Left renal cortex interstitium (tissue), 4 donors: ENCODE results near the gene LUM. TPM values are rescaled to one million over a fixed set of nuclear protein-coding genes. Genes with fewer than 3 reads are reported as not detected.

Source experiments
- DNase-seq, 4 donors: peaks; one replicate each; pipeline ENCODE4 v3.0.0-alpha.2; 2013; ENCODE audit warnings: low read depth in 4 of 4, low spot score in 2 of 4, missing footprints in 1 of 4
- polyA plus RNA-seq, 4 donors: library from polyadenylated mRNA; unstranded; fragments of 120-200 nt; gene quantifications; one replicate each; pipeline ENCODE4 v1.2.1, GENCODE V29; 2013; ENCODE audit not compliant: insufficient read length in 4 of 4

The LUM gene, protein sequence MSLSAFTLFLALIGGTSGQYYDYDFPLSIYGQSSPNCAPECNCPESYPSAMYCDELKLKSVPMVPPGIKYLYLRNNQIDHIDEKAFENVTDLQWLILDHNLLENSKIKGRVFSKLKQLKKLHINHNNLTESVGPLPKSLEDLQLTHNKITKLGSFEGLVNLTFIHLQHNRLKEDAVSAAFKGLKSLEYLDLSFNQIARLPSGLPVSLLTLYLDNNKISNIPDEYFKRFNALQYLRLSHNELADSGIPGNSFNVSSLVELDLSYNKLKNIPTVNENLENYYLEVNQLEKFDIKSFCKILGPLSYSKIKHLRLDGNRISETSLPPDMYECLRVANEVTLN
- polyA plus RNA-seq, result 10 to 100 TPM; 34.2 to 87.5 (median 61.1) TPM

DNA sequence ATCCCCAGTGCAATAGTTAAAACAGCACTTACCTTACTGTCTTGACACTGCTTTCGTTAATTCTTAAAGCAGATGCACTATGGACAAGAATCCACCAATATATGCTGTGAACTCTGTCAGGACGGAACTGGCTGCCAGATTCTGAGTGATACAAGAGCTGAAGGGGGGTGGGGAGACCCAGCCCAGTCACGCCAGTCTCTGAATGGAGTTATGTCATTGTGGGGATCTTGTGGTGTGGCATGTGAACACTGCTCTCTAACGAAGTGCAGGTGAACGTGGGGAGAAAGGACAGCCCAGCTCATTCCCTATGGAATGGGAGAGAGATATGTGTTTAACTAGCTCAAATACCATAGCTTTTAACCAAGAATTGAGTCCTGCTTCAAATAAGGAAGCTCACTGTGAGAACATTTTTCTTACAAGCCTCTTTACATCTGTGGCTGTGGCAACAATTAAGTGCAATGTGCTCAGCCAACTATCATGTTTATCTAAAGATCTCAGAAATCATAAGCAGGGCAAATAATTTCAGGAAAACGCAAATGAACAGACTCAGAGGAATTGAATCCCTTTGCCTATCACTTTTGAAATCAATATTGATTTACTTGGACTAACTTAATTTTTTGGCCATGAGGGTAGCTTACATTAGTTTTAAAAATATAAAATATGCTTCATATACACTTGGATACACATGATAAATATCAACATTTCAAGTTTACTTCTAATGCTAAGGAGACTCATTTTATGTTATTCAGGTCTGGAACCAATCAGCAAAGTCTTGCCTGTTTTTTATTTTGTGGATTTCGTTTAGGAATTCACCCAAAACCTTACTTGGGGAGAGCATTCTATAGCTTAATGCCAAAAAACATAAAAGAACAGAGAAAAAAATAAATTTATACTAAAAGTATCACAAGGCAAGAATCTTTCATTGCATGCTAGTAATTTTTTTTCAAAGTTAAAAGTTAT, at the start of gene LUM:
Gene LUM (minus strand): TSS at position 129 of the 960 bp plus-strand sequence. CDS start 2,515 bp downstream, outside the sequence.
- DNase-seq, result no peak

DNA sequence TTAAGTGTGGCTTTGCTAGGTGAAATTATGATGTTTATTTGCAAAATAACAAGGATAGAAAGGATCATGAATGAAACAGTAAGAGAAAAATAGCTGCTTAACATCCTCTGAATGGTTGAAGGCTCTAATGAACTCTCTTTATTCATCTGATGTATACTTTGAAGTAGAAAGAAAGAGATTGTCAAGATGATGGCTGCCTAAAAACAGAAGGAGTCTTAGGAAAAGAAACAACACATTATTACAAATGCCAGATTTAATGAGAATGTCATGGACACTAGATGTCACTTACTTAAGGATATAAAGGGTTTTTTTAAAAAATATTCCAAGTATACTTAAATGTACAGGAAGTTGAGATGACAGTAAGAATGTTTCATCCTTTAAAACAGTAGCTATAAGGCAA, 49.7 kb upstream of the LUM start:
- DNase-seq, result no peak

DNA sequence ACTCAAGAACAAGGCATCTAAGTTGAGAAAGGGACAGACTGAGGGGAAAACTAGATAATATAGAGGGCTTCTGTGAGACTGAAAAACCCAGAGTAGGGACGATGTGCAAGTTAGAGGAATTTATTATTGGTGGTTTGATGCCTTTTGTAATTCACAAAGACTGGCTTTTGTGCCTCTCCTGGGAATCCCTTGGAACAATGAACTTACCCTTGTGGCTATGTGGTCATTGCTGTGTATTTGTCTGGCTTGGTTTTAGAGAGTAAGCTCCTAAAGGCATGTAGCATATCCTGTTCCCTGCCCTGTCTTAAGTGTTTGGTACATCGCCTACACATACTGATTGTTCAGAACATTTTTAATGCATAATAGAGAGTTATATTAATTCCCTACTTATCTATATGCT, 44.7 kb upstream of the LUM start:
- no peak for DNase-seq

DNA sequence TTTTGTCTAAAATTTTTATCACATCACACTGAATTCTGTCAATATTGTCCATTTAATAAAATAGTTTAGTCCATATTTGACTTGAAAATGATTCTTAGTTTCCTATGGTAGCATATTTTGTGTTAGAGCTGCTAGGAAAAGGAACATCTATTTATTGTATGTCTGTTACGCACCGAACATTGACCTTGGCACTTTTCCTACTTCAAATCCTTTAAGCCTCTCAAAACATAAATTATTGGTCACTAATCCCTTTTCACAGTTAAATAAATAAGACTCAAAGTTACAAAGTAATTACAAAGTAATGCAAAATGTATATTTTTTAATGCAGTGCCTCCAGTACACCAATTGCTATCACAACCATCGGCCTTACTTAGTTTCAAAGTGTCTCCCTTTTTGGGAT, 42.8 kb upstream of the LUM start:
- DNase-seq, result no peak

DNA sequence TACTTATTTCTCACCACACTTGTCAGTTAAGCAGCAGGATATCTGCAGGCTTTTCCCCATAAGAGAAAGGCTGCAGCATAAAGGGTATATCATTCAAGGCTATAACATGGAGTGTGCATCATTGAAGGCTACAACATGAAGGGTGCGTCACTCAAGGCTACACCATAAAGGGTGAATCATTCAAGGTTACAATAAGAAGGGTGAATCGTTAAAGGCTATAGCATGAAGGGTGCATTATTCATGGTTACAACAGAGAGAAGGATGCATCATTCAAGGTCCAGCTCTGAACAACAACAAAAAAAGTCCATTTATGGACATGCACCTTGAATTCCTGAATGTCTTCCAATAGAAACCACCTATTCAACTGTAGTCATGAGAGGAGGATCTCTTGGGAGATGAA, 32.8 kb upstream of the LUM start:
- no peak for DNase-seq

DNA sequence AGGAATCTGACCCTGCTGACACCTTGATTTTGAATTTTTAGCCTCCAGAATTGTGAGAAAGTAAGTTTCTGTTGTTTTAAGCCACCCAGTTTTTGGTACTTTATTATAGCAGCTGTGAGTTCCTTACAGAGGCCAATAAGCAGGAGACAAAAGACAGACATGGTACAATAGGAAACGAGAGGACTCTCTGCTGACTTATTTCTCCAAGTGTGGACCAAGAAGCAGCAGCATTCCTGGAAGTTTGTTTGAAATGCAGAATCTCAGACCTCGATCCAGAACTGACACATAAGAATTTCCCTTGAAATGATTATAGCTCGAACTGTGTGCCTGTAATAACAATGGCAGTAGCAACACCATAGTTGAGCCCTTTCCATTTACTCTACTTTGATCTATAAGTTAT, 31.9 kb upstream of the LUM start:
- DNase-seq, result no peak

DNA sequence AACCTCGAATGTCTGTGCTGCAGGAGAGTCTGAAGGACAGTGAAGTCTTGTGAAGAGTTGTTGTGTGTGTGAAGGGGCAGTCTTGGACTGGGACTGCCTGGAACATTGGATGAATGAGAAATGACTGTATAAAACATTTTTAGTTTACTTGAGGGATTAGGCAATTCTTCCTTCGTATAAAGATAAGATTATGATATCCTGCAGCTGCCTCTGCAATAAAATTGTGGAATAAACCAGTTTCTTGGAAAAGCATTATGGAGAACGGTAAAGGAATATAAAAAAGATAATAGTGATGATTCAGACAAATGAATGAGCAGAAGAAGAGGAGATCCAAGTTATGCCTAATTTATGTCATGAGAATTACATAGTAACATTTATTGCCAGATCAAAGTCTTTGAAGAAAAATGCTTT, 30.9 kb upstream of the LUM start:
- no peak for DNase-seq

DNA sequence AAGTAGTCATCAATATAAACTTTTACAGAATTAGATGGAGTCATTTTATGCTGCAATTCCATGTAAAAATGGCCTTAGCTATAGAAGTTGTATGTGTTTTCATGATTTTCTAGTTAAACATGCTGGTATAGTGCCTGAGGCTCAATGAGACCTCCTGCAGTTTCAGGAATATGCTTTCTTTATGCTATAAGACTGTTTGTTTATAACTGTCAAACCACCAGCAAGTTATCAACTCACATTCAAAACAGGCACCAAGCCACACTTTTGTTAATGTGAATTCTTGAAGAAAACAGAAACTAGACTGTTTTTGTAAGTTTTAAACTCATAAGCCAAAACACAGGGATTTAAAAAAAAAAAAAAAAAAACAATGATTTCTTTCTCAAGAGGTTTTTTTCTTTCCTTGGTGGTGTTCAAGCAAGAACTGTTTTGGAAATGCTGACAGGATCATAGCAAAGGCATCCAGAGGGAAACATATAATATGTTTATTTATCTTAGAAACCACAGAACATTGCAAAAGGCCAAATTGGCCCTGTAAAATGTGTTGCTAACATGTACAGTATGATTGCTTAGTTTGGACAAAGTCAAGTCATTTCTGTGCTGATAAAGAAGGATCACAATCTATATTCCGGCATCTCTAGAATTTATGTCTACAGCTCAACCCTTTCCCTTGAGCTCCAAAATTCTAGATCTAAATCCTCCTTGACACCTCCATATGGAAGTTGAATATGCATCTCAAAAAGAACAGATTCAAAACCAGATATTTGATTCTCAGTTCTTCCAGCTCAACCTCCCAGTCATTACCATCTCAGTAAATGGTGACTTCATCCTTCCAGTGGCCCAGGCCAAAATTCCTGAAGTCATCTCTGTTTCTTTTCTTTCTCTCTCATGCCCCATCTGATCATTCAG, 29.0 kb upstream of the LUM start:
- DNase-seq, result no peak

DNA sequence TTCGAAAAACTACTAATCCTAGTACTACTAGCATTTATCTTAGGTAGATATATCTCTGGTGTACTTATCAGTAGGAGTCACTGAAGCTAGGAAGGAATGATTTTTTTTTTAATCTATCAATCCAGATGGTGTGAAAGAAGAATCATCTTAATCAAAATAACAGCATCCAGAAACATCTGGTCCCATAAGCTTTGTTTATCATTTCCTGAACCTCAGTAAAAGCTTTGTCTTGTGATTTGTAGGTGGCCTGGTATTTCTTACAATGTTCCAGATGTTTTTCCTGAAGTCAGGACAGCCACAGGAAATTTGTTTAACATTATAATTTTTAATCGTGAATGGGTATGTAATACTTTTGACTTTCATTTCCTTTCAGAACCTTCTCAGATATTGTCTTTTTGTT, 28.0 kb upstream of the LUM start:
- DNase-seq, result no peak

DNA sequence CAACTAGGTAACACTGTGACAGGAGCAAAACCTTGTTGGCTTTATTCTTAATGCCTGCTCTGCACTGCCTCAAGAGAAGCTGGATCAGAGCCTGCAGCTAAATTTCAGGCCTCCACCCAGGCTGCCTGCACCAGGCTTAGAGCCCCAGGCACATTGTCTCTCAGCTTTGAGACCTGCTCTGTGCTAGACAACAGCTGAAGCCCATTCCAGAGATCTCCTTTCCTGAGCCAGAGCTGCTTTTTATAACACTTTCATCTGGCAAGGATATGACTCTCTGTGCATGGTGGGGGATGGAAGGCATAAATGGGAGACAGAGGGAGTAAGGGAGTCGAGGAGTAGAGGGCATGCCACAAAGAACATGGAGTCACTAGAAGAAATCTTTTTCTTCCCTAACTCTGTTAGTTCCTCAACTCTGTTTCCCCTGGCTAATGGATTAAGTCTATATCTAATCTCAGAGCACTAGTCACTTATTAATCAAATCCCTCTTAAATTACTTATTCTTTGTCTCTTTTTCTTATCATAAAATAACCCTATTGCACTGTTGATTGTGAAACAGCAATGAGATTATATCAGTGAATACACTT, 27.1 kb upstream of the LUM start:
- DNase-seq, result no peak

DNA sequence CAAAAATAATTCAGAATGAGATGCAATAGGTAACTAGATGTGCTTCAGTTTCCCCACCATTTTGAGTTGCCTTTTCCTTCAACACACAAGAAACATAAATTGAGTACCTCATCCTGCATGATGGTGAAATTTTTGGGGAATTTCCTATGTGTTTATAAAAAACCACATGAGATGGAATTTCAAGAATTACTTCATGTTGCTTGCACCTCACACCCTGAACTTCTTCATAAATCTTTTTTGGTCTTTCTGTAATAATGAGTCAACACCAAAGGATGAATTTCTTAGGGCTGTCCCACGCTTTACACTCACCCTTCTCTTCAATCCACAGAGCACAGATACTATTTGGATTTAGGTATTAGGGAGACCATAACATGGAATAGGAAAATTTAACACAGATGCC, 22.6 kb upstream of the LUM start:
- DNase-seq, result no peak

DNA sequence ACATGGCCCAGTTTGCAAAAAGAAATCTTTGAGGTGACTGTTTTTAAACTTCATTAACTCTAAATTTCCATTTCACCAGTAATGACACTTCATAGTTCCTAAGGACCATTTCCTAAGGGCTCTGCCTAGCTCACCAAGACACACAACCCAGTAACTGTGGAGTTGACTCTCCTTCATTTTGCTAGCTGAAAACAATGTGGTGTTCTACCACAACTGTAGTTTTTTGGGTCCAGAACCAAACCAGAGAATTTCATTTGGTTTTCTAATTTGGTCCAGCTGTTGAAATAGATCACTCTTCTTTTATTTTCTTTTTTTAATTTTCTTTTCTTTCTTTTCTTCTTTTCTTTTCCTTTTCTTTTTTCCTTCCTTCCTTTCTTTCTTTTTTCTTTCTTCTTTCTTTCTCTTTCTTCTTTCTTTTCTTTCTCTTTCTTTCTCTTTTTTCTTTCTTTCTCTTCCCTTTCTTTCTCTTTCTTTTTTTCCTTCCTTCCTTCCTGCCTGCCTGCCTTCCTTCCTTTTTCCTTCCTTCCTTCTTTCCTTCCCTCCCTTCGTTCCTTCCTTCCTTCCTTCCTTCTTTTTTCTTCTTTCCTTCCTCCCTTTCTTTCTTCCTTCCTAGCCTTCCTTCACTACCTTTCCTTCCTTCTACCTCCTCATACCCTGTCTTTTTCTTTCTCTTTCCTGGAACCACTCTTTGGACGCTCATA, 18.5 kb upstream of the LUM start:
- no peak for DNase-seq

DNA sequence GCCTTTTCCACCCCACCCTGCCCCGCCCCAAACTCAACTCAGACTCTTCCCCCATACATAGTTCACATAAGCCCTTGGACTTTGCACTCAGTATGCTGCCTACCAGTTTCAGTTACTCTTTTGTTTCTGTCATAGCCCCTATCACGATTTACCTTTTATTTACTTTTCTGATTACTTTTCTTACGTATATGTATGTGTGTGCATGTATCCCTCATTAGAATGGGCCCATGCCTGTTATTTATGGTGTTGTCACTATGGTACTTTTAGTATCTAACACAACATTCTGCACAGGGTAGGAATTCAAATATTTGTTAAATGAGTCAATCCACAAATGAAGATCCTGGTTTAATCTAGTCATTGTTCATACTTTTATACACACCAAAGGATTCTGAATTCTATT, 16.5 kb upstream of the LUM start:
- no peak for DNase-seq

DNA sequence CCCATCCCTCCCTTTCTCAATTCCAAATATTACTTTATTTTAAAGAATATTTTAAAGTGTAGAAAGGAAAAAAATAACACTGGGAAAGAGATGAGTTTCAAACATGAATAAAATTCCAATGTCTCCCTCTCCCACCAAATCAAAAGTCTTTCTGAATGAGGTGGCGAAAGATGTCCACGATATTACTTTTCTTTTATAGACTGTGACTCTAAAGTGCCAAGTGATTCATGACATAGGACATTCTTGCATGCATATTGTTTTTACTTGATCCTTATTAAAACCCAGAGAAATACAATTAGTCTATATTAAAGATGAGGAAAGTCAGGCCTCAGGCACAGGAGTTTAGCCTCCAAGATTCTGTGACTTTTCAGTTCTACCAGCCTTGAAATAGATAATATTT, 16.0 kb upstream of the LUM start:
- DNase-seq, result no peak

DNA sequence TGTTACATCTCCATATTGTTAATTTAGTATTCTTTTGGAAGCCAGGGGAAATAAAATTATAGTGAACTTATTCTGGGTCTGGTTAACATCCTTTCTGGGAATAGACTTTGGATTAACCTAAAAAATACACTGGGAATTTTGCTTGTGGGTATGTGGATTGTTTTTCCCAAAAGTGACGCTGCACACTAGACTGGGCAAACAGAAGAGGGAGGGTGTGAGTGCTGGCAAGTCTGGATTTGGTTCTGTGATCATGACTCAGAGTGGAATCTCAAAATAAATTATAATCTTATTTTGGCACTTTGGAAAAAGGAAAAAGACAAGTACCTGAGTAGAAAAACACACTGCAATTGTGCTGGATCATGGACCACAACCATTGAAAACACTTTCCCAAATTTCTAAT, 15.2 kb upstream of the LUM start:
- no peak for DNase-seq

DNA sequence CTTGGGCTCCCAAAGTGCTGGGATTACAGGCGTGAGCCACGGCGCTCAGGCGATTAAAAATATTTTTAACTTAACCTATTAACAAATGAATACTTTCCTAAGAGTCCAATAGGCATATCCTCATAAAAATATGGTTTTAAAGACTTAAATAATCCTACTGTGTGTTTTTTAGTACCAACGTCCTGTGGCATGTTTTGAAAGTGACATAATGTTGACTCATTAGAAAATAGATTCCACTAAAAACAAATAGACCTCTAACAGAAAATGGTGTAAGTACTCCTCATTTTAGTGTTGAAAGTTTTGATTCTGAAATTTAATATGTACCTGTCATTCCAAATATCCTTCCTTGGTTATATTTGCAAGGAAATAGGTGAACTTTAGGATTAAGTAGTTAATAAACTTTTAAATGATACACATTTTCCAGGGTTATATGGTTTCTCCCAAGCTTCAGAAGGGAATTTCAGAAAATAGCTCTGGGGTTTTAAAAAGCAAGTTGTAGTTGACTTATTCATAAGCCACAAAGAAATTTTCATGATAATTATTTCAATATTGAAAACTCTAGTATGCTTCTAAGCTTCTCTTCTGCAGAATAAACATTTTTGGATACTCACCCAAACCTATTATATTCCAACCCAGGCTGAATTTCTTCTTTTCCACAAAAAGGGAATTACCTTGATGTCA, 12.1 kb upstream of the LUM start:
- DNase-seq, result no peak

DNA sequence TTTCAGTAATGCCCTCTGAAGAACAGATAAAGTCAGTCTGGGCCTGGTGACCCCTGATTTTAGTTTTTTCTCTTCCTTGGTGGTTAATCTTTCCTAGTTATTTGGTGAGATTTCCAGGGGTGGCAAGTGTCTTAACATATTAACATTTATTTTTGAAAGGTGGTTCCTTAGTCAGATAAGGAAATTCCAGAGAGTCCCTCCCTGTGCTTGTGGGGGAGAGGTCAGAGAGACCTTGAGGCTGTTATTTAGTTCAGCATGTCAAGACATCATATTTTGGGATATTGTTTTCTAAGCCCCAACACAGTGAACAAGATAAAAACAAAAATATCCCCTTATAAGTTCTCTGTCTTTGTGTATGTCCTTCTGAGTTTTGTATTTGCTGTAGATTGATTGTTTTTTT, 9.5 kb upstream of the LUM start:
- DNase-seq, result no peak

DNA sequence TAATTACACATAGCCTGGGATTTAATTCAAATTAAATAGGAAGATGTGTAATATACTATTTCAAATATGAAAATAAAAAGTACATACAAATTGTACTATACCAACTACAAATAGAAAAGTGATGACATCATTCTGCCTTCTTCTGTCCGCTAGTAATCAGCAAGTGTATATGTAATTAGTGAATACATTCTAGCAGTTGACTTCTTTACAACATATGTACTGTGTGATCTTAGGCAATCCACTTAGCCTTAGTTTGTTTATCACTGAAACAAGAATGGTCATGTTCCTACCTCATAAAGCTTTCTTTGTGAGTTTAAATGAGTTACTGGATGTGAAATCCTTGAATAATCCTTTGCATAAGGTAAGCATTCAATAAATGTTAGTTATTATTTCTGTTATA, 7.8 kb upstream of the LUM start:
- DNase-seq, result no peak

DNA sequence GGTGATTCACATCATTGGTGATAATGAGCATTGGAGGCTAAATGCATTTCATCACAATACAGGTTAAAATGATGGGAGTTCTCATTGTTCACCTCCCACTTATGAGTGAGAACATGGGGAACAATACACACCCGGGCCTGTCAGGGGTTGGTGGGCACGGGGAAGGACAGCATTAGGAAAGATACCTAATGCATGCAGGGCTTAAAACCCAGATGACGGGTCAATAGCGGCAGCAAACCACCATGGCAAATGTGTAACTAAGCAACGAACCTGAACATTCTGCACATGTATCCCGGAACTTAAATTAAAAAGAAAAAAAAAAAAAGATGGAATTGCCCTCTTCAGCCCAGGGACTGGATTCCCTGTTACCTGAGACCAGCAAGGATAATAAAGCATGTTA, 2.3 kb upstream of the LUM start:
- DNase-seq, result no peak
